ENCODE data around the gene SEPHS2.

SEPHS2 gene

DNA sequence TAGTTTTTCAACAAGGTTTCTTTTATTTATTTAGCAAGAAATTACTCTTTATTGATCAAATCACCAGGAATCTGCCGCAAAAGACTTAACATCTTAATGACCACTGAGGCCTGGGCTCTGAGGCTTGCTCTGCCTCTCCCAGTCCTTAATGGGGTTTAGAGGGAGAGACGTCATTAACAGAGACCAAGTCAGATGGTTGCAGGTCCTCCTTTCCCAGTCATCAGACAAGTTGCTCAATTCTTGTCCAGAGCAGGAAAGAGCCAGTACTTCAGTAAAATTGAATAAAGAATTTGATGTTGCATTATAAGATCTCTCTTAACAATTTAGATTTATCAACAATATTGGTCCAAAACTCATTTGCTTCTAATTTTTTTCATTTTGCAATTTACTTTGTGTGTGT lies 2.0 kb downstream of the SEPHS2 start:
- Histone ChIP-seq H3K9ac (ENCODE audit: low read depth, low read length) (peak overlapping the region; percentile 82; the same call in 1 of the 2 replicates), H3K4me3 (ENCODE audit: low read depth in 1 of 2, low read length in 2 of 2) (peak overlapping the region in 1 of 2 experiments; percentile 64; a peak in 2 of 4 replicates), H3K4me1 (ENCODE audit: insufficient read depth, low read length) (peaks cover 30% of the 10 kb centered on the region)

DNA sequence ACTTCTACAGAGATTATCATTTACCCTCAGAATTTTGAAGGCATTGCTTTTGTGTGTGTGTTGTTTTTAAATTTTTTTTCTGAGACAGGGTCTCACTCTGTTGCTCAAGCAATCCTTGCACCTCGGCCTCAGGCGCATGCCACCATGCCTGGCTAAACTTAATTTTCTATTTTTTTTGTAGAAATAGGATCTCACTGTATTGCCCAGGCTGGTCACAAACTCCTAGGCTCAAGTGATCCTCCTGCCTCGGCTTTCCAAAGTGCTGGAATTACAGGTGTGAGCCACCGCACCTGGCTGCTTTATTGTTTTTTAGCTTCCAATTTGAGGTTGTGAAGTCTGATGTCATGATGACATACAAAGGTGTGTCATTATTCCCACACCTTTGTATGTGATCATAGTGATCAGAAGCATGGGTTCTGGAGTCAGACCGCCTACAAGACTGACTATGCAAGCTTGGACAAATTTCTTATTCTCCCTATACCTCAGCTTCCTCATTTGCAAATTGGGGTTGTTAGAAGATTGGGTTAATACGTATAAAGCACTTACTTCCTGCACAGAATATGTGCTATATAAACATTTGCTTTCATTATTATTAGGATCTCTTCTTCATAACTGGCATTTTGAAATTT lies 5.8 kb downstream of the SEPHS2 start:
- no peak for ATAC-seq (ENCODE audit: insufficient read depth, low read depth)
- TF ChIP-seq EZH2 (IDR thresholded peaks at IDR 0.05; ENCODE audit: borderline replicate concordance, low read depth, low read length, severe bottlenecking) = no peak
- TF ChIP-seq, protein P1, sequence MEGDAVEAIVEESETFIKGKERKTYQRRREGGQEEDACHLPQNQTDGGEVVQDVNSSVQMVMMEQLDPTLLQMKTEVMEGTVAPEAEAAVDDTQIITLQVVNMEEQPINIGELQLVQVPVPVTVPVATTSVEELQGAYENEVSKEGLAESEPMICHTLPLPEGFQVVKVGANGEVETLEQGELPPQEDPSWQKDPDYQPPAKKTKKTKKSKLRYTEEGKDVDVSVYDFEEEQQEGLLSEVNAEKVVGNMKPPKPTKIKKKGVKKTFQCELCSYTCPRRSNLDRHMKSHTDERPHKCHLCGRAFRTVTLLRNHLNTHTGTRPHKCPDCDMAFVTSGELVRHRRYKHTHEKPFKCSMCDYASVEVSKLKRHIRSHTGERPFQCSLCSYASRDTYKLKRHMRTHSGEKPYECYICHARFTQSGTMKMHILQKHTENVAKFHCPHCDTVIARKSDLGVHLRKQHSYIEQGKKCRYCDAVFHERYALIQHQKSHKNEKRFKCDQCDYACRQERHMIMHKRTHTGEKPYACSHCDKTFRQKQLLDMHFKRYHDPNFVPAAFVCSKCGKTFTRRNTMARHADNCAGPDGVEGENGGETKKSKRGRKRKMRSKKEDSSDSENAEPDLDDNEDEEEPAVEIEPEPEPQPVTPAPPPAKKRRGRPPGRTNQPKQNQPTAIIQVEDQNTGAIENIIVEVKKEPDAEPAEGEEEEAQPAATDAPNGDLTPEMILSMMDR (IDR thresholded peaks at IDR 0.05; ENCODE audit: borderline replicate concordance, extremely low read depth, low read length, poor library complexity, severe bottlenecking) = no peak
- peaks cover 20% of the 10 kb centered on the region for H3K36me3 ChIP-seq (ENCODE audit: insufficient read depth, low read length)
- DNase-seq = no peak
- H3K27me3 ChIP-seq (ENCODE audit: insufficient read depth, low read length, poor library complexity) = no peaks in the 10 kb centered on the region
- H3K9me3 ChIP-seq (ENCODE audit: insufficient read depth, low read length, severe bottlenecking) = no peaks in the 10 kb centered on the region
- H3K9ac ChIP-seq (ENCODE audit: low read depth, low read length) = no peak overlapping the region
- H3K79me2 ChIP-seq (ENCODE audit: insufficient read depth, low read length) = peaks cover 18% of the 10 kb centered on the region
- peaks cover 14% of the 10 kb centered on the region for H4K20me1 ChIP-seq (ENCODE audit: insufficient read depth, low read length)
- H3K27ac ChIP-seq (ENCODE audit: low read length) = no peak overlapping the region
- no peak overlapping the region for H2AFZ ChIP-seq (ENCODE audit: low read depth, low read length)
- peaks cover 20% of the 10 kb centered on the region for H3K4me1 ChIP-seq (ENCODE audit: insufficient read depth, low read length)
- no peak overlapping the region for H3K4me3 ChIP-seq (ENCODE audit: low read depth in 1 of 2, low read length in 2 of 2)
- H3K4me2 ChIP-seq (ENCODE audit: insufficient read depth, low read length) = no peak overlapping the region

More for the DNA sequence above, 2.0 kb downstream of the SEPHS2 start:
- Histone ChIP-seq H3K4me2 (ENCODE audit: insufficient read depth, low read length) (peak overlapping the region; percentile 80), H3K79me2 (ENCODE audit: insufficient read depth, low read length) (peaks cover 26% of the 10 kb centered on the region), H4K20me1 (ENCODE audit: insufficient read depth, low read length) (peaks cover 19% of the 10 kb centered on the region), H3K27ac (ENCODE audit: low read length) (no peak overlapping the region), H2AFZ (ENCODE audit: low read depth, low read length) (no peak overlapping the region), H3K27me3 (ENCODE audit: insufficient read depth, low read length, poor library complexity) (no peaks in the 10 kb centered on the region), H3K9me3 (ENCODE audit: insufficient read depth, low read length, severe bottlenecking) (no peaks in the 10 kb centered on the region), H3K36me3 (ENCODE audit: insufficient read depth, low read length) (peaks cover 23% of the 10 kb centered on the region)
- DNase-seq = no peak
- TF ChIP-seq, protein P1 (IDR thresholded peaks at IDR 0.05; ENCODE audit: borderline replicate concordance, extremely low read depth, low read length, poor library complexity, severe bottlenecking) = no peak
- no peak for TF ChIP-seq EZH2 (IDR thresholded peaks at IDR 0.05; ENCODE audit: borderline replicate concordance, low read depth, low read length, severe bottlenecking)
- ATAC-seq (ENCODE audit: insufficient read depth, low read depth) = no peak

DNA sequence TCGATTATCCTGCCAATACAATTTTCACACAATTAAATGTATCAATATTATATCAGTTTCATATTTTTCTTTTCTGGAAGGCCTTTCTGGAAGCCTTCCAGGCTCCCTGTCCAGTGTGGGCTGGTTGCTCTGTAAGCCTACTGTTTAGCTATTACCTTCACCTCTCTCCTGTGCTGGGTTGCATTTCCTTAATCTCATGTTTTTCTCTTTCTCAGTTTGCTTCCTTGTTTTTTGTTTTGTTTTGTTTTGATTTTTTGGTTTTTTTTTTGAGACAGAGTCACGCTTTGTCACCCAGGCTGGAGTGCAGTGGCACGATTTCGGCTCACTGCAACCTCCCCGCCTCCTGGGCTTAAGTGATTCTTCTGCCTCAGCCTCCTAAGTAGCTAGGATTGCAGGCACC lies 6.8 kb downstream of the SEPHS2 start:
- H3K27ac ChIP-seq (ENCODE audit: low read length) = no peak overlapping the region

More for the DNA sequence above, 6.8 kb downstream of the SEPHS2 start:
- Histone ChIP-seq H3K79me2 (ENCODE audit: insufficient read depth, low read length) (peaks cover 8% of the 10 kb centered on the region), H3K9me3 (ENCODE audit: insufficient read depth, low read length, severe bottlenecking) (no peaks in the 10 kb centered on the region), H3K4me3 (ENCODE audit: low read depth in 1 of 2, low read length in 2 of 2) (no peak overlapping the region), H3K27me3 (ENCODE audit: insufficient read depth, low read length, poor library complexity) (no peaks in the 10 kb centered on the region), H3K4me2 (ENCODE audit: insufficient read depth, low read length) (no peak overlapping the region), H3K4me1 (ENCODE audit: insufficient read depth, low read length) (peaks cover 10% of the 10 kb centered on the region), H3K36me3 (ENCODE audit: insufficient read depth, low read length) (peaks cover 10% of the 10 kb centered on the region), H3K9ac (ENCODE audit: low read depth, low read length) (no peak overlapping the region), H2AFZ (ENCODE audit: low read depth, low read length) (no peak overlapping the region), H4K20me1 (ENCODE audit: insufficient read depth, low read length) (peaks cover 4% of the 10 kb centered on the region; the same call in 1 of the 2 replicates)
- TF ChIP-seq EZH2 (IDR thresholded peaks at IDR 0.05; ENCODE audit: borderline replicate concordance, low read depth, low read length, severe bottlenecking) = no peak
- TF ChIP-seq, protein P1 (IDR thresholded peaks at IDR 0.05; ENCODE audit: borderline replicate concordance, extremely low read depth, low read length, poor library complexity, severe bottlenecking) = no peak
- DNase-seq (no peak), ATAC-seq (ENCODE audit: insufficient read depth, low read depth) (no peak)
